Measurements from ENCODE around the gene GALNT3.

The GALNT3 gene

GRCh38 chr2:165773684-165774083 is 20.4 kb downstream of the GALNT3 start:
- TF ChIP-seq TAF1 (IDR thresholded peaks at IDR 0.05; ENCODE audit: borderline replicate concordance, insufficient read depth, low read length) = no peak
- no peak for TF ChIP-seq SIN3A (IDR thresholded peaks at IDR 0.05; ENCODE audit: borderline replicate concordance, insufficient read depth, low read length)
- TF ChIP-seq REST (IDR thresholded peaks at IDR 0.05; ENCODE audit: insufficient read depth in 1 of 2, low read depth in 2 of 2, low read length in 2 of 2) = no peak
- no peak for TF ChIP-seq FOXP2 (optimal IDR thresholded peaks at IDR 0.05; ENCODE audit: borderline replicate concordance, extremely low read depth, extremely low read length, insufficient read depth)
- TF ChIP-seq POLR2AphosphoS5 (IDR thresholded peaks at IDR 0.05; ENCODE audit: low read depth, low read length) = no peak

GRCh38 chr2:165772183-165772582 is 21.9 kb downstream of the GALNT3 start:
- TF ChIP-seq POLR2AphosphoS5 (IDR thresholded peaks at IDR 0.05; ENCODE audit: low read depth, low read length) = no peak
- no peak for TF ChIP-seq SIN3A (IDR thresholded peaks at IDR 0.05; ENCODE audit: borderline replicate concordance, insufficient read depth, low read length)
- TF ChIP-seq TAF1 (IDR thresholded peaks at IDR 0.05; ENCODE audit: borderline replicate concordance, insufficient read depth, low read length) = no peak
- no peak for TF ChIP-seq FOXP2 (optimal IDR thresholded peaks at IDR 0.05; ENCODE audit: borderline replicate concordance, extremely low read depth, extremely low read length, insufficient read depth)
- no peak for TF ChIP-seq REST (IDR thresholded peaks at IDR 0.05; ENCODE audit: insufficient read depth in 1 of 2, low read depth in 2 of 2, low read length in 2 of 2)

GRCh38 chr2:165766326-165766927 is 27.6 kb downstream of the GALNT3 start:
- TF ChIP-seq REST (IDR thresholded peaks at IDR 0.05; ENCODE audit: insufficient read depth in 1 of 2, low read depth in 2 of 2, low read length in 2 of 2) = no peak

- TF ChIP-seq FOXP2 (optimal IDR thresholded peaks at IDR 0.05; ENCODE audit: borderline replicate concordance, extremely low read depth, extremely low read length, insufficient read depth) (no peak), POLR2AphosphoS5 (IDR thresholded peaks at IDR 0.05; ENCODE audit: low read depth, low read length) (no peak), SIN3A (IDR thresholded peaks at IDR 0.05; ENCODE audit: borderline replicate concordance, insufficient read depth, low read length) (no peak), REST (IDR thresholded peaks at IDR 0.05; ENCODE audit: insufficient read depth in 1 of 2, low read depth in 2 of 2, low read length in 2 of 2) (no peak), TAF1 (IDR thresholded peaks at IDR 0.05; ENCODE audit: borderline replicate concordance, insufficient read depth, low read length) (no peak)
Measured at GRCh38 chr2:165762723-165763122, 31.3 kb downstream of the GALNT3 start.

All from PFSK-1 (cell line).